ENCODE data around the gene CLDN12.
A peak's percentile ranks its signal among the peaks of the same experiment; 100 is the strongest.

The CLDN12 gene

DNA sequence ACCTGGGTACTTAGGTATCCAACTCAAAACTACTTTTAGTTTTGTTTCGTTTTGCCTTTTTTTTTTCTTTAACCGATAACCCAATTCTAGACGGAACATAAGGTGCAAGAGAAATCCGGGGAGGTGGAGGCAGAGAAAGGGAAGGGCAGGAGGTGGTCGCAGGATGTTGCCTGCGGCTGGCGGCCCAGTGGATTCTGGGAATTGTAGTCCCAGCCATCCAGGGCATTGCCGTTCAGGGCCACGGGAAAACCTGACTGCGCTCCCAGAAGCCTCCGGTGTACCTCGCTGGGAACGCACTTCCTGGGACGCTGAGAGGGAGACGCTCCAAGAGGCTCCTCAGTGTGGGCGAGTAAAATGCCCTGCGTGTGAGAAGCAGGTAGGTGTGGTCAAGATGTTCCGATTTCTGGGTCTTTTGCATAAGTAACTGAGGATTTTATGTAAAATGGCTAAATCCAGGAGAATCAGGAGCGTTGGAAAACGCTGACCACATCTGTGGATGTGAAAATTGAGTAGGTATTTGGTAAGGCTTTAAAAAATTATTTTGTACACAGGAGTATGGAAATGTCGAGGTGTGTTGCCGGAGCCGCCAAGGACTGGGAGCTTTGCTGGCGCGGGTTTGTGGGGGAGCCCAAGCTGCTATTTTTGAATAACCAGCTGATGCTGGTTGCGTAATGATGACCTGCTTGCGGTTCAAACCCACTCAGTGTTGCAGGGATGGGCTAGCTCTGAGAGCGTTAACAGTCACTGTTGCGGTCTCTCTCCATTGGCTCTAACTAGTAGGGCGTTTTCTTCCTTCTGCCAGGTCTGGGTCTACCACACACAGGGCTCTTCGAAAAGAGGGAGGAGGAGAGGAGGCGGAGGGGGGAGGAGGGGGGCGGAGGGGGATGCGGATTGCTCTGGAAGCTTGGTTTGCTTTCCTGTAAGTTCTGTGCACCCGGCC lies at the start of gene CLDN12:
CLDN12 (plus strand) TSS at position 288 of the 940 bp plus-strand sequence. CDS start 9,216 bp downstream, outside the sequence.
- DNase-seq, result peak; percentile 81

- DNase-seq, result no peak
These were observed 19.8 kb upstream of the CLDN12 start for GRCh38 chr7:90383422-90383821.

- no peak for DNase-seq
These were observed 19.4 kb upstream of the CLDN12 start for GRCh38 chr7:90383861-90384260.

GRCh38 chr7:90384433-90384832 lies 18.8 kb upstream of the CLDN12 start:
- DNase-seq, result no peak

- no peak for DNase-seq
These were observed 15.6 kb upstream of the CLDN12 start for GRCh38 chr7:90387470-90388240.

GRCh38 chr7:90390926-90391325 lies 12.3 kb upstream of the CLDN12 start:
- DNase-seq, result no peak

- DNase-seq, result no peak
These were observed 11.8 kb upstream of the CLDN12 start for GRCh38 chr7:90391488-90391887.

- no peak for DNase-seq
These were observed 6.8 kb upstream of the CLDN12 start for GRCh38 chr7:90396420-90396819.

DNA sequence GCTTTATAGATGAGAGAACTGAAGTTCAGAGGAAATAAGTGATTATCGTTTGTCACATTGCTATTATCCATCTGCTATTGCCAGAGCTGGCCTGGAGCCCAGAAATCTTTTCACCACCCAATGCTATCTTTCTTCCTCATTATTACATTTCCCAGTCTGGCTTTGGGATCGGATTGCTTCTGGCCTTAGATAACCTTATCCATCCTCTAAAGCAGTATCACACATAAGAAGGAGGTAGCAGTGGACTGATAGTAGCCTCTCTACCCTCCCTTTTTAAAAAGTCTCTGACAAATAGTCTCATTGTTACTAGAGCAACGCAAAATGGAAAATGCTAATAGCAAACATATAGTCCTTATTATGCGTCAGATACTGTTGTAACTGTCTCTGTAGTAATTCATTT lies 1.3 kb upstream of the CLDN12 start:
- DNase-seq, result no peak

DNA sequence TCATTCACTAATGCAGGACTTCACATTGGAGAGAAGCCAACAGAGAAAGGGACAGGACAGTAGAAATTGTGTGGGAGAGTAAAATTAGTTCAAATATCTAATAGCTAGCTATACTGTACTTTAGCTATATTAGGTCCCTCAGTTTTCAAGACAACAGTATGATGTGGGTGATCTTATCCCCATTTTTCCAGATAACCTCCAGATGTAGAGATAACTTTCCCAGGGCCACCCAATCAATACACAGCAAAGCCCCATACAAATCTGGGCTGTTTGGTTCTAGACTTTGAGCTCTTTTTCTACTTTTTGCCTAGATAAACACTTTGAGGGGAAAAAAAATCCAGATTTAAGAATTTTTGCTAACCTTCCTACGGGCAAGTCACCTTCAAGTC lies 482 bp upstream of the CLDN12 start:
- DNase-seq, result no peak

- no peak for DNase-seq
These were observed 1.5 kb downstream of the CLDN12 start for GRCh38 chr7:90404777-90405176.

DNA sequence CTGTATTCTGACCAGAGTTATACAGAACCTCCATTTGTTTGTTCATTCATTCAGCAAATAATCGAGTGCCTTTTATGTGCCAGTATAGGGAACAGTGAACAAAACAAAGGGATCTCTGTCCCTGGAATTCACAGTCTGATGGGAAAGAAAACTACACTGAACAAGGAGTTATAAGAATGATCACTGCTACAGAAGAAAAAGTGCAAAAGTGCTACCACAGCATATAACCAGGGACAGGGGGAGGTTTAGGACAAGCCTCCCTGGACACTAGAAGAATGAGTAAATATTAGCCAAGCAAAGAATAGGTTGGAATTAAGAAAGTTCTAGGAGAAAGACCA lies 4.2 kb downstream of the CLDN12 start:
- DNase-seq, result no peak

DNA sequence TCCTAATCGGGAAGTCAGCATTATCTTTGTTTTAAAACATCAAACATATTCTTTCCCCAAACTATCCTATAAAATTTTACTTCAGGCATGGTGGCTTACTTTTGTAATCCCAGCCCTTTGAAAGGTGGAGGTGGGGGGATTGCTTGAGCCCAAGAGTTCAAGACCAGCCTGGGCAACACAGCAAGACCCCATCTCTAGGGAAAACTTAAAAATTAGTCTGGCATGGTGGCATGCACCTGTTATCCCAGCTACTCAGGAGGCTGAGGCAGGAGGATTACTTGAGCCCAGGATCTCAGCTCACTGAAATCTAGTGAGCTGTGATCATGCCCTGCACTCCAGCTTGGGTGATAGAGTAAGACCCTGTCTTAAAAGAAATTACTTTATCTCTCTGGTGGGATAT lies 4.9 kb downstream of the CLDN12 start:
- no peak for DNase-seq

- no peak for DNase-seq
These were observed 6.4 kb downstream of the CLDN12 start for GRCh38 chr7:90409667-90410066.

DNA sequence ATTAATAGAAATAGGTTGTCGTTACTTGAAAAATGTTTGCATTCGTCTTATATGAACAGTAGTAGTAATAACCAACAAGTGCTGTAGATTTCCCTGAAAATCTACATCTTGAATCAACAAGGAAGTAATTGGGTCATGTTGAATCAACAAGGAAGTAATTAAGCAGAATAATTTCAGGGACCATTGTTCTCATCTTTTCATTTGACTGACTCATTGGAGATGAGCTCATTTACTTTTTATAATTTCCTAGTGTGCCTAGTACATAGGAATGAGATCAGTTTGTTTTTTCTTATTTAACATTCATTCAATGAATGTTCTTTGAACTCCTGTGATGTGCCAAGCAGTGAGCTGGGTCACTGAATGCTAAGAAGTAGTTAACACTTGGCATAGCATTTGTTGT lies 8.2 kb downstream of the CLDN12 start:
- DNase-seq, result no peak

DNA sequence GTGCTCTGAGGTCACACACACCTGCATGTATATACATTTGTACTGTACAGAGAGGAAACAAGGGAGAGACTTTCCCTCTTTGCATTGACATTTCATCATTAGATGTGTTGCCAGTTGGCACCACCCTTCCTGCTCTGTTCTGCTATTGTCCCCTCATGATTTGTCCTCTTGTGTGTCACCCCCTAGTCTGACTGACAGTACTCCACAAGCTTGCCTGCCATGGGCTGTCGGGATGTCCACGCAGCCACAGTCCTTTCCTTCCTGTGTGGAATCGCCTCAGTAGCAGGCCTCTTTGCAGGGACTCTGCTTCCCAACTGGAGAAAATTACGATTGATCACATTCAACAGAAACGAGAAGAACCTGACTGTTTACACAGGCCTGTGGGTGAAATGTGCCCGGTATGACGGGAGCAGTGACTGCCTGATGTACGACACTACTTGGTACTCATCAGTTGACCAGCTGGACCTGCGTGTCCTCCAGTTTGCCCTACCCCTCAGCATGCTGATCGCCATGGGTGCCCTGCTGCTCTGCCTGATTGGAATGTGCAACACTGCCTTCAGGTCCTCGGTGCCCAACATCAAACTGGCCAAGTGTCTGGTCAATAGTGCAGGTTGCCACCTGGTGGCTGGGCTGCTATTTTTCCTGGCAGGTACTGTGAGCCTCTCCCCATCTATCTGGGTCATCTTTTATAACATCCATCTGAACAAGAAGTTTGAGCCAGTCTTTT lies 9.4 kb downstream of the CLDN12 start:
- no peak for DNase-seq

DNA sequence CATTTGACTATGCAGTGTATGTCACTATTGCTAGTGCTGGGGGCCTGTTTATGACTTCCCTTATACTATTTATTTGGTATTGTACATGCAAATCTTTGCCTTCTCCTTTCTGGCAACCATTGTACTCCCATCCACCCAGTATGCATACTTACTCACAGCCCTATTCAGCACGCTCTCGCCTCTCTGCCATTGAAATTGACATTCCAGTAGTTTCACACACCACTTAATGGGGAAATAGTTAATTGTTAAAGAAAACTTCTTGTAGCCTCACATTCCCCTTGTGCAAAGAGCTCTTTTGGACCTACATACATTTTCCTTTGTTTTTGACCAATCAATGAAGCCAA lies 9.9 kb downstream of the CLDN12 start:
- no peak for DNase-seq

DNA sequence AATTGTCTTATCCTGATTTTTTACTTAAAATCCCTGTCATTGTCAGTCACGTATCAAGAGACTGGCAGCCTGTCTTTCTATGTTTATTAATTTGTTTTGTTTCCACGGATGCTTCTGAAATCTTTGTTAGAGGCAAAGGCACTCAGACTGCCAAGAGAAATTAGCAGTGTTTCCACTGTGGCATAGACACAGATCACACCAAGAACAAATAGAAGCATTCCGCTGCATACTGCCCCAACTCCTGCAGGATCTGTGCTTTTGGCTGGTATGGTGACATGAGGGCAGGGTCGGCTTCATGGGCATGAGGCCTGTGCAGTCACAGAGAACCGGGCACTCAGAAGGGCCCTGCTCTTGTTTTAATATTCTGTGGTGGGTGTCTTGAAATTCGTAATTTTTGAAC lies 18.4 kb downstream of the CLDN12 start:
- DNase-seq, result no peak

GRCh38 chr7:90424720-90425119 lies 21.5 kb downstream of the CLDN12 start:
- DNase-seq, result no peak

- DNase-seq, result no peak
These were observed 22.1 kb downstream of the CLDN12 start for GRCh38 chr7:90425376-90425775.

DNA sequence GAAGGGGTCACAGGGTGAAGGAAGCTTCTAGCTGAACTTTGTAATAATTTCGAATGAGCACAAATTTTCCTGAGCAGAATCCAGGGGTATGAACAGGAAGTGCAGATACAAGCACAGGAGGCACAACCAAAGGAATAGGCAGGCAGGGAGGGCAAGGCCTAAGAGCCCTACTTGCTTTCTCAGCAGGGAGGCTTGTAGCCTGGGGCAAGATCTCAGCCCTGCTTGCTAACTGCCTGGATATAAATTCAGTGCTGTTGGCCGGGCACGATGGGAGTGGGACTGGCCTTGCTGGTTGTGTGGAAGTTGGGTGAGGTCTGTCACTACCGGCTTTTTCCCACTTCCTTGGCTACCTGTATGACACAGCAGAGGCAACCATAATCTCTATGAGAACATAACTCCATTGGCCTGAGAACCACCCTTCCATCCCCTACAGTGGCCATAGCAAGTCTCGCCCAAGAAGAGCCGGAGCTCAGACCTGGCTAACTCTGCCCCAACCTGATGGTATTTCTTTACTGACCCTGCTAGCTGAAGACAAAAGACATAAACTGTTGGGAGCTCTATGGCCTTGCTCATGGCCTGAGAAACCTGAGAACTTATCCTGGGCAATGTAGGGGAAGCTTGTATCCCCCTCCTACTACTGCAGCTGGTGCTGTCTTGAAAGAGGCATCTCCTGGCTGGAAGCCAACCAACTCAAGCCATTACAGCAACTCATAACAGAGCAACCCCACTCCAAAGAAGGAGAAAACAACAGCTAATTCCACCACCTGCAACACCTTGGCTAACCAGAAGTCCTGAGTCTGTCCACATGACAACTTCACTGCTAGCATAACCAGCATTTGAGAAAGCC lies 27.6 kb downstream of the CLDN12 start:
- DNase-seq, result no peak

- DNase-seq, result no peak
These were observed 29.5 kb downstream of the CLDN12 start for GRCh38 chr7:90432752-90433151.

GRCh38 chr7:90433221-90433620 lies 30.0 kb downstream of the CLDN12 start:
- no peak for DNase-seq

Data from activated CD8-positive, alpha-beta memory T cell treated with anti-CD3 and anti-CD28 coated beads, Interleukin-2, amount 50 U/mL, for 48 hours (primary cell).